H9 (cell line): ENCODE measurements around the gene WDR27. TPM values are rescaled to one million over a fixed set of nuclear protein-coding genes. Genes with fewer than 3 reads are reported as not detected.

Experiments used
- DNase-seq: peaks from one replicate; pipeline ENCODE4 v3.0.0-alpha.2; 2017
- H2AFZ ChIP-seq: one replicate; pipeline ENCODE4 v1.6.1; 2013; ENCODE audit warnings: mild to moderate bottlenecking, low read length, control low read depth, moderate library complexity
- H2AK5ac ChIP-seq: 2 replicates; pipeline ENCODE4 v1.6.1; 2013; ENCODE audit warnings: low read length, control low read depth, mixed read lengths; ENCODE audit not compliant: insufficient read length
- H2BK120ac ChIP-seq: one replicate; pipeline ENCODE4 v1.6.1; 2013; ENCODE audit warnings: low read depth, mild to moderate bottlenecking, low read length, control low read depth, inconsistent platforms; ENCODE audit not compliant: poor library complexity, severe bottlenecking
- H2BK12ac ChIP-seq: 2 replicates; pipeline ENCODE4 v1.6.1; 2013; ENCODE audit warnings: low read length, control low read depth, mixed read lengths, low read depth; ENCODE audit not compliant: insufficient read length
- H2BK15ac ChIP-seq: 2 replicates; pipeline ENCODE4 v1.6.1; 2013; ENCODE audit warnings: low read depth, low read length, control low read depth
- H2BK20ac ChIP-seq: one replicate; pipeline ENCODE4 v1.6.1; 2013; ENCODE audit warnings: low read depth, mild to moderate bottlenecking, low read length, control low read depth, inconsistent platforms; ENCODE audit not compliant: poor library complexity, severe bottlenecking
- H2BK5ac ChIP-seq: 2 replicates; pipeline ENCODE4 v1.6.1; 2013; ENCODE audit warnings: low read length, control low read depth, mixed read lengths; ENCODE audit not compliant: insufficient read length
- H3K14ac ChIP-seq: 2 replicates; pipeline ENCODE4 v1.6.1; 2013; ENCODE audit warnings: low read length, control low read depth; ENCODE audit not compliant: insufficient read depth
- H3K18ac ChIP-seq: 2 replicates; pipeline ENCODE4 v1.6.1; 2013; ENCODE audit warnings: low read depth, mild to moderate bottlenecking, mixed read lengths, low read length, control low read depth; ENCODE audit not compliant: insufficient read length
- H3K23ac ChIP-seq: 2 replicates; pipeline ENCODE4 v1.6.1; 2013; ENCODE audit warnings: low read length, control low read depth, mixed read lengths, low read depth; ENCODE audit not compliant: insufficient read length
- H3K23me2 ChIP-seq: 2 replicates; pipeline ENCODE4 v1.6.1; 2013; ENCODE audit warnings: low read depth, mild to moderate bottlenecking, mixed read lengths, low read length, control low read depth; ENCODE audit not compliant: insufficient read length, poor library complexity, severe bottlenecking
- H3K27ac ChIP-seq: 2 replicates; pipeline ENCODE4 v1.5.1; 2013; ENCODE audit warnings: low read length, control low read depth, mixed read lengths, low read depth; ENCODE audit not compliant: insufficient read length
- H3K27me3 ChIP-seq: 2 replicates; pipeline ENCODE4 v1.6.1; 2013; ENCODE audit warnings: low read length, control low read depth, inconsistent platforms; ENCODE audit not compliant: insufficient read depth
- H3K4ac ChIP-seq: 2 replicates; pipeline ENCODE4 v1.6.1; 2013; ENCODE audit warnings: low read depth, mild to moderate bottlenecking, control low read depth, inconsistent platforms, low read length, moderate library complexity
- H3K4me1 ChIP-seq: 2 replicates; pipeline ENCODE4 v1.6.1; 2013; ENCODE audit warnings: low read length, control low read depth, inconsistent platforms; ENCODE audit not compliant: insufficient read depth
- H3K4me2 ChIP-seq: 2 replicates; pipeline ENCODE4 v1.6.1; 2013; ENCODE audit warnings: low read length, control low read depth, mixed read lengths; ENCODE audit not compliant: insufficient read length, insufficient read depth
- H3K56ac ChIP-seq: 2 replicates; pipeline ENCODE4 v1.6.1; 2013; ENCODE audit warnings: low read depth, mild to moderate bottlenecking, mixed read lengths, low read length, control low read depth; ENCODE audit not compliant: insufficient read length
- H3K79me1 ChIP-seq: 2 replicates; pipeline ENCODE4 v1.6.1; 2013; ENCODE audit warnings: low read depth, mild to moderate bottlenecking, moderate library complexity, low read length, control low read depth, inconsistent platforms; ENCODE audit not compliant: insufficient read depth, poor library complexity, severe bottlenecking
- H3K79me2 ChIP-seq: 2 replicates; pipeline ENCODE4 v1.6.1; 2013; ENCODE audit warnings: low read length, control low read depth, inconsistent platforms; ENCODE audit not compliant: insufficient read depth
- H3K9ac ChIP-seq: 2 replicates; pipeline ENCODE4 v1.6.1; 2013; ENCODE audit warnings: low read length, control low read depth, mixed read lengths; ENCODE audit not compliant: insufficient read length; ENCODE audit errors: extremely low read depth
- H3K9me3 ChIP-seq: one replicate; pipeline ENCODE4 v1.6.1; 2013; ENCODE audit warnings: low read depth, low read length, inconsistent platforms; ENCODE audit not compliant: control insufficient read depth
- H3T11ph ChIP-seq: one replicate; pipeline ENCODE4 v1.6.1; 2013; ENCODE audit warnings: mild to moderate bottlenecking, low read length, control low read depth, inconsistent platforms
- H4K20me1 ChIP-seq: one replicate; pipeline ENCODE4 v1.6.1; 2013; ENCODE audit not compliant: control insufficient read depth, insufficient read length, insufficient read depth
- H4K5ac ChIP-seq: 2 replicates; pipeline ENCODE4 v1.6.1; 2013; ENCODE audit warnings: low read depth, mild to moderate bottlenecking, mixed read lengths, low read length, control low read depth; ENCODE audit not compliant: insufficient read length
- H4K8ac ChIP-seq: replicated peaks from 2 replicates; pipeline ENCODE4 v1.6.1; 2013; ENCODE audit warnings: low read length, control low read depth, mixed read lengths, low read depth; ENCODE audit not compliant: insufficient read length
- H4K91ac ChIP-seq: 2 replicates; pipeline ENCODE4 v1.6.1; 2013; ENCODE audit warnings: low read depth, mild to moderate bottlenecking, moderate library complexity, mixed read lengths, low read length, control low read depth; ENCODE audit not compliant: insufficient read length
- H3K27ac Mint-ChIP-seq, 3 experiments: 2 replicates in 2 of 3; 3 replicates in 1 of 3; pipeline ENCODE4 v1.8.0; 2020 to 2021; ENCODE audit warnings: mixed read lengths in 3 of 3, mild to moderate bottlenecking in 1 of 3, moderate library complexity in 1 of 3
- H3K27me3 Mint-ChIP-seq: 2 replicates; pipeline ENCODE4 v1.8.0; 2021; ENCODE audit warnings: low read depth, mild to moderate bottlenecking, moderate library complexity, mixed read lengths
- H3K36me3 Mint-ChIP-seq, 3 experiments: 2 replicates in 2 of 3; 3 replicates in 1 of 3; pipeline ENCODE4 v1.8.0; 2020 to 2021; ENCODE audit warnings: low read depth in 3 of 3, mixed read lengths in 3 of 3; ENCODE audit not compliant: insufficient read depth in 1 of 3
- H3K4me1 Mint-ChIP-seq, 2 experiments: 2 replicates each; pipeline ENCODE4 v1.8.0; 2020; ENCODE audit warnings: mixed read lengths in 2 of 2
- H3K4me3 Mint-ChIP-seq, 2 experiments: 2 replicates in 1 of 2; 3 replicates in 1 of 2; pipeline ENCODE4 v1.8.0; 2020 to 2021; ENCODE audit warnings: mild to moderate bottlenecking in 2 of 2, mixed read lengths in 2 of 2, moderate library complexity in 1 of 2
- H3K9me3 Mint-ChIP-seq, 2 experiments: 2 replicates in 1 of 2; 3 replicates in 1 of 2; pipeline ENCODE4 v1.8.0; 2020; ENCODE audit warnings: mild to moderate bottlenecking in 2 of 2, mixed read lengths in 2 of 2, moderate library complexity in 1 of 2
- WGBS: extraction: QIAGEN DNeasy Blood & Tissue Kit; methylation state at CpG from one replicate; pipeline ENCODE4 v1.1.7; 2013; ENCODE audit warnings: missing lambda C conversion rate, low lambda C conversion rate, mixed read lengths; ENCODE audit not compliant: insufficient read length; ENCODE audit errors: extremely low coverage; 5-methylcytosine and 5-hydroxymethylcytosine counted together
- total RNA-seq: library from RNA; stranded (reverse); gene quantifications from 2 replicates; pipeline ENCODE4 v1.2.1, GENCODE V29; 2021
- TF ChIP-seq, protein P1 (sequence below): fragments of 200-600 bp; sonication (generic); conservative IDR thresholded peaks from 3 replicates; pipeline ENCODE4 v1.8.0; 2021; ENCODE audit warnings: antibody characterized with exemption, mild to moderate bottlenecking

The WDR27 gene
- total RNA-seq, 1 experiment from 2014 or later, result 48.7 TPM

DNA sequence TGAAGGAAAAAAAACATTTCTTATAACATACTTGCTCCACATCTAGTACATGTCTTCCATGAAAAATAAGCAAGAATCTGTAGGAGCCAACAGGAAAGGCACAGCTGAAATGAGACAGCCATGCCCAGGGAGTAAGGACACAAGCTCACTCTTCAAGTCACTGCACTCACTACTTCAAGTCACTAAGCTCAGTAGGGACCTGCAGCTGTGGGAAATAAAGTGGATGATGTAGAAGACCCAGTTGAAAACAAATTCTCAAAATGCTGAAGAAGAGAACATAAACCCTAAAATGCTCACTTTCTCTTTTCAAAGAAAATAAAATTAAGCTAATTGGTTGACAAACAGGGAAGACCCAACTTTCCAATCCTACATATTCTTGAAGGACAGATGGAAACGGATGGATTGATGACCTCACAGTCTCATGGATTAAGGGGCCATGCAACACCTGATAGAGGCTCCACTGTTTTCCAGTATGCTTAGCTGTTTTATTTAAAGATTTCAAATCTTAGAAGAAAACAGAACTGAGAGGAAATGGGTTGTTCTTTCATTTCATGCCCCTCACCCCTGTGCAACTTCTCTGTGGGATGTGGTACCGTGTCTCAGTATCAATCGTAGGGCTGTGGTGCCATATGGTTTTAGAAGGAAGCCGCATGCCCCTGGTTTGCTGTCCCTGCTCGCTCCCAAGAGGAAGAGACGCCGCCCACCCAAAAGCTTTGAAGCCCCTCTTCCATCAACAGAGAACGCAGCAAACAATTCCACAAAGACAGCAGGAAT, 133.3 kb downstream of the WDR27 start:
- Histone ChIP-seq H3K9me3 (no peaks in the 10 kb centered on the region), H3K4me2 (no peak overlapping the region), H3K56ac (no peak overlapping the region), H3K9ac (no peak overlapping the region), H2BK5ac (no peak overlapping the region), H3K79me2 (no peaks in the 10 kb centered on the region), H3K4me1 (no peaks in the 10 kb centered on the region), H2BK15ac (no peak overlapping the region), H4K20me1 (no peaks in the 10 kb centered on the region), H2AK5ac (no peak overlapping the region), H3K23ac (no peak overlapping the region), H2BK20ac (no peak overlapping the region), H3K4ac (no peak overlapping the region), H4K91ac (no peak overlapping the region), H2BK12ac (no peak overlapping the region), H2BK120ac (no peak overlapping the region), H3K18ac (no peak overlapping the region), H3K27ac (no peak overlapping the region), H4K8ac (no peak overlapping the region), H3T11ph (no peak overlapping the region), H3K14ac (no peak overlapping the region), H3K79me1 (no peaks in the 10 kb centered on the region), H3K27me3 (no peaks in the 10 kb centered on the region), H3K23me2 (no peaks in the 10 kb centered on the region), H4K5ac (no peak overlapping the region), H2AFZ (no peak overlapping the region)
- WGBS, result no CpG with 5 or more reads among the region's 8 CpGs
- Mint-ChIP-seq H3K4me1 (no peaks in the 10 kb centered on the region; a peak in 1 of 4 replicates), H3K4me3 (no peak overlapping the region), H3K9me3 (no peaks in the 10 kb centered on the region), H3K27ac (no peak overlapping the region), H3K36me3 (peaks cover 0 to 14% (median 6%) of the 10 kb centered on the region in 3 experiments; a peak in 5 of 7 replicates), H3K27me3 (no peaks in the 10 kb centered on the region)
- TF ChIP-seq, protein P1, sequence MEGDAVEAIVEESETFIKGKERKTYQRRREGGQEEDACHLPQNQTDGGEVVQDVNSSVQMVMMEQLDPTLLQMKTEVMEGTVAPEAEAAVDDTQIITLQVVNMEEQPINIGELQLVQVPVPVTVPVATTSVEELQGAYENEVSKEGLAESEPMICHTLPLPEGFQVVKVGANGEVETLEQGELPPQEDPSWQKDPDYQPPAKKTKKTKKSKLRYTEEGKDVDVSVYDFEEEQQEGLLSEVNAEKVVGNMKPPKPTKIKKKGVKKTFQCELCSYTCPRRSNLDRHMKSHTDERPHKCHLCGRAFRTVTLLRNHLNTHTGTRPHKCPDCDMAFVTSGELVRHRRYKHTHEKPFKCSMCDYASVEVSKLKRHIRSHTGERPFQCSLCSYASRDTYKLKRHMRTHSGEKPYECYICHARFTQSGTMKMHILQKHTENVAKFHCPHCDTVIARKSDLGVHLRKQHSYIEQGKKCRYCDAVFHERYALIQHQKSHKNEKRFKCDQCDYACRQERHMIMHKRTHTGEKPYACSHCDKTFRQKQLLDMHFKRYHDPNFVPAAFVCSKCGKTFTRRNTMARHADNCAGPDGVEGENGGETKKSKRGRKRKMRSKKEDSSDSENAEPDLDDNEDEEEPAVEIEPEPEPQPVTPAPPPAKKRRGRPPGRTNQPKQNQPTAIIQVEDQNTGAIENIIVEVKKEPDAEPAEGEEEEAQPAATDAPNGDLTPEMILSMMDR, result no peak
- DNase-seq, result no peak
